Astrocyte (in vitro differentiated cells and primary cell): ENCODE measurements around the gene GPRIN1. TPM values are rescaled to one million over a fixed set of nuclear protein-coding genes. Genes with fewer than 3 reads are reported as not detected.

Source experiments
- DNase-seq: peaks from one replicate; pipeline ENCODE4 v3.0.0-alpha.2; 2010; ENCODE audit warnings: low read depth
- FAIRE-seq: peaks from 2 replicates; lab custom pipeline; 2011; peaks lifted over from hg19 to GRCh38; lab: Jason Lieb, UNC
- H2AFZ ChIP-seq: 2 replicates; pipeline ENCODE4 v1.6.0; 2012; ENCODE audit warnings: low read depth, low read length, inconsistent platforms
- H3K27ac ChIP-seq: 2 replicates; pipeline ENCODE4 v1.5.1; 2011; ENCODE audit warnings: low read depth, low read length, inconsistent platforms
- H3K27me3 ChIP-seq: 2 replicates; pipeline ENCODE4 v1.6.0; 2011; ENCODE audit warnings: low read length, inconsistent platforms; ENCODE audit not compliant: insufficient read depth
- H3K36me3 ChIP-seq: 2 replicates; pipeline ENCODE4 v1.5.1; 2011; ENCODE audit warnings: low read length, inconsistent platforms; ENCODE audit not compliant: insufficient read depth
- H3K4me1 ChIP-seq: 2 replicates; pipeline ENCODE4 v1.5.1; 2011; ENCODE audit warnings: low read length, inconsistent platforms; ENCODE audit not compliant: insufficient read depth
- H3K4me2 ChIP-seq: 2 replicates; pipeline ENCODE4 v1.6.0; 2012; ENCODE audit warnings: low read length, inconsistent platforms
- H3K4me3 ChIP-seq: 2 replicates; pipeline ENCODE4 v1.5.1; 2011; ENCODE audit warnings: low read depth, mild to moderate bottlenecking, low read length, inconsistent platforms; ENCODE audit not compliant: insufficient read depth
- H3K79me2 ChIP-seq: 2 replicates; pipeline ENCODE4 v1.6.0; 2012; ENCODE audit warnings: mild to moderate bottlenecking, low read length, inconsistent platforms; ENCODE audit not compliant: insufficient read depth
- H3K9ac ChIP-seq: 2 replicates; pipeline ENCODE4 v1.6.0; 2012; ENCODE audit warnings: mild to moderate bottlenecking, low read length, inconsistent platforms
- H3K9me3 ChIP-seq: 2 replicates; pipeline ENCODE4 v1.5.1; 2012; ENCODE audit warnings: low read depth, mild to moderate bottlenecking, low read length, inconsistent platforms; ENCODE audit not compliant: insufficient read depth
- H4K20me1 ChIP-seq: 2 replicates; pipeline ENCODE4 v1.6.0; 2012; ENCODE audit warnings: low read length, inconsistent platforms; ENCODE audit not compliant: insufficient read depth
- H3K27ac Mint-ChIP-seq: one replicate; pipeline ENCODE4 v1.8.0; 2021; ENCODE audit warnings: mild to moderate bottlenecking, mixed read lengths; ENCODE audit not compliant: unreplicated experiment
- H3K27me3 Mint-ChIP-seq: one replicate; pipeline ENCODE4 v1.8.0; 2021; ENCODE audit warnings: low read depth, mixed read lengths; ENCODE audit not compliant: unreplicated experiment
- H3K36me3 Mint-ChIP-seq: one replicate; pipeline ENCODE4 v1.8.0; 2021; ENCODE audit warnings: low read depth, mixed read lengths; ENCODE audit not compliant: unreplicated experiment
- H3K4me1 Mint-ChIP-seq: one replicate; pipeline ENCODE4 v1.8.0; 2021; ENCODE audit warnings: low read depth, mixed read lengths; ENCODE audit not compliant: unreplicated experiment
- H3K4me3 Mint-ChIP-seq: one replicate; pipeline ENCODE4 v1.8.0; 2021; ENCODE audit warnings: mild to moderate bottlenecking, moderate library complexity, mixed read lengths; ENCODE audit not compliant: unreplicated experiment
- H3K9me3 Mint-ChIP-seq: one replicate; pipeline ENCODE4 v1.8.0; 2021; ENCODE audit warnings: mild to moderate bottlenecking, mixed read lengths; ENCODE audit not compliant: unreplicated experiment
- EZH2 ChIP-seq: IDR thresholded peaks from 2 replicates; pipeline ENCODE4 v1.6.1; 2012; ENCODE audit warnings: mild to moderate bottlenecking, low read length, inconsistent platforms; ENCODE audit not compliant: insufficient read depth
- total RNA-seq: library from RNA; stranded (reverse); gene quantifications from 2 replicates; pipeline ENCODE4 v1.2.1, GENCODE V29; 2021
- TF ChIP-seq, protein P1 (sequence below): IDR thresholded peaks from 2 replicates; pipeline ENCODE4 v1.5.1; 2011; ENCODE audit warnings: low read depth, mild to moderate bottlenecking, inconsistent platforms, low read length, moderate library complexity; ENCODE audit not compliant: insufficient read depth

GPRIN1 gene
- total RNA-seq, 1 donor from 2014 or later, result 6.8 TPM

DNA sequence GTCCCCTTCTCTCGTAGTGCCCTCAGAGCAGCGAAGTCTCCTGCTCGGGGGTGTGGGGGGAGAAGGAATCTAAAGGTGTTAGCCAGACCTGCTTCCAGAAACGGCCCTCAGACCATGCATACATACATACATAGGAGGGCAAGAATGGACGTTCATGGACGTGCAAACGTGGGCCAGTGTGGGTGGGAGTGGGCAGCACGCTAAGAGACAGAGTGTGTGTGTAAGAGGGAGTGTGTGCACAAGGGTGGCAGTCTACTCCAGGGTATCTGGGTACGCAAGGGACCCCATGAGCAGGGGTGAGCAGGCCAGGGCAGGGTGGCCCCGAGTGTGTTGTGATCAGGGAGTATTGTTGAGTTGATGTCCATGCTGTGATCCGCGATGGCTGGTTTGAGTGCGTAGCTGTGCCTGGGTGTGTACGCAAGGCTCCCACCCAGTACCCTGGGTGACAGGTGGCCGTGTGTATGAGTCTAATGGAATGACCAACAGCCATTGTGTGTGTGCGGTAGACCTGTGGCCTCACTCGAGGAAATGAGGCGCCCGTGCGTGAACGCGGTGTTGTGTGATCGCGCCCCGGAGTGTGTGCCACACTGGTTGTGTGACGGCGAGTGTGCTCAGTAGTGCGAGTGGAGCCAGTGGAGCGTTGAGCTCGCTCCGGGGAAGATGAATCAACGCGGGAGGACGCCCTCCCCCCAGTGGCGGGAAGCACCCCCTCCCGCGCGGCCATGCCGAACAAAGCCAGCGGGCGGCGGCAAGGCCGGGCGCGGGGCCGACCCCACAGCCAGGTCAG, 826 bp downstream of the GPRIN1 start:
- Mint-ChIP-seq H3K4me3 (peak overlapping the region; percentile 93), H3K36me3 (no peaks in the 10 kb centered on the region), H3K27ac (peak overlapping the region; percentile 77), H3K9me3 (no peaks in the 10 kb centered on the region), H3K27me3 (peaks cover 8% of the 10 kb centered on the region), H3K4me1 (peaks cover 18% of the 10 kb centered on the region)
- H3K27ac ChIP-seq, result no peak overlapping the region
- peak overlapping the region; percentile 68 for H2AFZ ChIP-seq
- H3K4me3 ChIP-seq, result peak overlapping the region; percentile 61
- no peaks in the 10 kb centered on the region for H3K36me3 ChIP-seq
- no peaks in the 10 kb centered on the region for H3K9me3 ChIP-seq
- H3K9ac ChIP-seq, result peak overlapping the region; percentile 63
- H4K20me1 ChIP-seq, result peaks cover 32% of the 10 kb centered on the region
- FAIRE-seq (no peak), DNase-seq (no peak)
- H3K4me2 ChIP-seq, result peak overlapping the region; percentile 90
- peaks cover 13% of the 10 kb centered on the region for H3K4me1 ChIP-seq
- peaks cover 9% of the 10 kb centered on the region for H3K79me2 ChIP-seq
- H3K27me3 ChIP-seq, result no peaks in the 10 kb centered on the region
- no peak for TF ChIP-seq EZH2
- TF ChIP-seq, protein P1, sequence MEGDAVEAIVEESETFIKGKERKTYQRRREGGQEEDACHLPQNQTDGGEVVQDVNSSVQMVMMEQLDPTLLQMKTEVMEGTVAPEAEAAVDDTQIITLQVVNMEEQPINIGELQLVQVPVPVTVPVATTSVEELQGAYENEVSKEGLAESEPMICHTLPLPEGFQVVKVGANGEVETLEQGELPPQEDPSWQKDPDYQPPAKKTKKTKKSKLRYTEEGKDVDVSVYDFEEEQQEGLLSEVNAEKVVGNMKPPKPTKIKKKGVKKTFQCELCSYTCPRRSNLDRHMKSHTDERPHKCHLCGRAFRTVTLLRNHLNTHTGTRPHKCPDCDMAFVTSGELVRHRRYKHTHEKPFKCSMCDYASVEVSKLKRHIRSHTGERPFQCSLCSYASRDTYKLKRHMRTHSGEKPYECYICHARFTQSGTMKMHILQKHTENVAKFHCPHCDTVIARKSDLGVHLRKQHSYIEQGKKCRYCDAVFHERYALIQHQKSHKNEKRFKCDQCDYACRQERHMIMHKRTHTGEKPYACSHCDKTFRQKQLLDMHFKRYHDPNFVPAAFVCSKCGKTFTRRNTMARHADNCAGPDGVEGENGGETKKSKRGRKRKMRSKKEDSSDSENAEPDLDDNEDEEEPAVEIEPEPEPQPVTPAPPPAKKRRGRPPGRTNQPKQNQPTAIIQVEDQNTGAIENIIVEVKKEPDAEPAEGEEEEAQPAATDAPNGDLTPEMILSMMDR, result no peak

DNA sequence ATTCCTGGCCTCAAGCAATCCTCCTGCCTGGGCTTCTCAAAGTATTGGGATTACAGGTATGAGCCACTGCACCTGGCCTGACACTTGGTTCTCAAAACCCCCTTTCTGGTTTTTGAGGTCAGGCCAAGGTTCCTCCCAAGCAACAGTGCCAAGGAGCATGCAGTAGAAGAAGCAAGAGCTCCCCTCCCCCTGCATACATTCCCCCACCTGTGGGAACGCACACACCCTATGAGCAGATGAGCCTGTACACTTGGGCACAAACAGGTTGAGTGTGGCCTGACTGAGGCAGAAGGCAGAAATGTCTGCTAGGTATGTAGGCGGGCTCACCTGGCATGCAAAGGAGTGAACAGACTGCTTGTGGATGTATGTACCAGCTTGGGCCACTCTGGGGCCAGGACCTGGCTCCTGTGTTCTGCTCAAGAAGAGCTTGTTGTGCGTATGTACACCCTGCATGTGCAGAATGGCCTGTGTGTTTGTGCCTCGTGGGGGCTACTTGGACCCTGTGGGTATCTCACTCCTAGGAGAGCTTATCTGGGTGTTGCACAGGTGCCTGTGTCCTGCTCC, 1.7 kb downstream of the GPRIN1 start:
- Mint-ChIP-seq H3K9me3 (no peaks in the 10 kb centered on the region), H3K4me1 (peaks cover 14% of the 10 kb centered on the region), H3K4me3 (peak overlapping the region; percentile 93), H3K36me3 (no peaks in the 10 kb centered on the region), H3K27ac (no peak overlapping the region), H3K27me3 (peaks cover 11% of the 10 kb centered on the region)
- peaks cover 6% of the 10 kb centered on the region for H3K4me1 ChIP-seq
- no peak for FAIRE-seq
- no peak overlapping the region for H3K9ac ChIP-seq
- H3K27ac ChIP-seq, result no peak overlapping the region
- no peaks in the 10 kb centered on the region for H3K9me3 ChIP-seq
- peaks cover 9% of the 10 kb centered on the region for H3K79me2 ChIP-seq
- no peak for DNase-seq
- H3K4me3 ChIP-seq, result no peak overlapping the region
- peaks cover 41% of the 10 kb centered on the region for H4K20me1 ChIP-seq
- no peak for TF ChIP-seq EZH2
- TF ChIP-seq, protein P1, result no peak
- no peaks in the 10 kb centered on the region for H3K27me3 ChIP-seq
- H3K36me3 ChIP-seq, result no peaks in the 10 kb centered on the region
- no peak overlapping the region for H3K4me2 ChIP-seq
- H2AFZ ChIP-seq, result no peak overlapping the region

DNA sequence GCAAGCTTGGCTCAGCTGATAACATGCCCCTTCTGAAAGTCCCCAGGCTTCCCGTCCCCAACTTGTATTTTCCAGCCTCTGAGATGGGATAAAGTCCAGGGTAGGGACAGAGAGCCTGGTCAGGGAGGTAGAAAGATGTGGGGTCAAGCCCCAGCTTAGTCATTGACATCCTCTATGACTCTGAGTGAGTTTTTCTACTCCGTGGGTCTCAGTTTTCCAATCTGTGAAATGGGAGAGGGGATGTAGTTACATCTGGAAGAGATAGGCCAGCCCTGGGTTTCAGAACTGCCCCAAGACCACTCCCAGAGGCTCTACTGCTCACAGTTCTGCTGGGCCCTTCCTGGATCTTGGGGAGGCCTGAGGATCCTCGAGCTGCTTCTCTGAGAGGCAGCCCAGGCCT, 3.1 kb downstream of the GPRIN1 start:
- Histone ChIP-seq H3K9ac (no peak overlapping the region), H3K27me3 (no peaks in the 10 kb centered on the region), H3K4me3 (no peak overlapping the region), H3K4me1 (peaks cover 6% of the 10 kb centered on the region), H3K27ac (no peak overlapping the region), H3K9me3 (no peaks in the 10 kb centered on the region), H3K79me2 (peaks cover 9% of the 10 kb centered on the region), H2AFZ (no peak overlapping the region), H4K20me1 (peaks cover 53% of the 10 kb centered on the region), H3K36me3 (no peaks in the 10 kb centered on the region), H3K4me2 (no peak overlapping the region)
- FAIRE-seq (no peak), DNase-seq (no peak)
- Mint-ChIP-seq H3K9me3 (no peaks in the 10 kb centered on the region), H3K36me3 (no peaks in the 10 kb centered on the region), H3K4me1 (peaks cover 10% of the 10 kb centered on the region), H3K27ac (no peak overlapping the region), H3K4me3 (no peak overlapping the region), H3K27me3 (peaks cover 19% of the 10 kb centered on the region)
- TF ChIP-seq, protein P1, result no peak
- TF ChIP-seq EZH2, result no peak
